GM23248 (cell line): ENCODE results near the gene ALAS2.

Experiments
- EZH2 ChIP-seq: fragments of 200-600 bp; sonication (generic); IDR thresholded peaks from 2 replicates; pipeline ENCODE4 v1.6.1; 2018; ENCODE audit warnings: antibody characterized with exemption, mild to moderate bottlenecking; ENCODE audit not compliant: insufficient read depth, poor library complexity, severe bottlenecking
- EZH2phosphoT487 ChIP-seq: fragments of 200-600 bp; sonication (generic); IDR thresholded peaks from 2 replicates; pipeline ENCODE4 v1.6.1; 2018; ENCODE audit warnings: antibody characterized with exemption, moderate library complexity, mild to moderate bottlenecking, low read depth; ENCODE audit not compliant: insufficient read depth

DNA sequence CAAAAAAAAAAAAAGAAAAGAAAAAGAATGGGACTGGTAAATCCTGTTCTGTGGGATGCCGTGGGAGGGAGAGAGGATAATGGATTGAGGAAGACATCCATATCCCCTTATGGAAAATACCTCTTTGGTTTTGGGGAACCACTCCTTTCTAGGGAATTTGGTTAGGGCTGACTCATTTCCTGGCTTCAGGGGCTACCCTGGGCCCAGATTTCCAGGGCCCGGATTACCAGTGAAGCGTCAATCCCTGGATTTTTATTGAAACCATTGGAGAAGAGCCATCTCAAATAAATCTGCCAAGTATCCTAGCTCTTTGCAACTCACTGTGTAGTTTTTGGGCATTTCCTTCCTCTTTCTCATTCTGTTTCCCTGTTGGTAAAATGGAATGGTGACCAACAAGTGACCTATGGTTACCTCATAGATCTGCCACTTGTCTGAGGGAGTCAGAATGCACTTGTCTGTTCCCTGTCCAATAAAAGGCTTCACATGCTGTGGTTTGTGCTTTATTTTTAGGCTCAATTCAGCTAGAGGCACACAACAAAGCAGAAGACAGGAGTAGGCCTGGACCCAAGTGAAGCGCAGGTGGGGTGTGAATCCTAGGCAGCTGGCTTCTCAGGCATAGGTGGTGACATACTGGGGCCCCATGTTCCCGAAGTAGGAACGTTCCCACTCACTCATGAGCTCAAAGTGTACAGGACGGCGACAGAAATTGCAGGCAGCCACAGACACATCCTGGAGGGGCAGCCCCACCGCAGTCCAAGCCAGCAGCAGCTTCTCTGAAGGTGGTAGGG, 22.0 kb downstream of the ALAS2 start:
- TF ChIP-seq EZH2phosphoT487: no peak
- TF ChIP-seq EZH2: no peak
